ENCODE results near the gene ROBO1. TPM values are rescaled to one million over a fixed set of nuclear protein-coding genes. Genes with fewer than 3 reads are reported as not detected.

The ROBO1 gene
- total and polyA plus RNA-seq, 2 of the 8 experiments (the other 6 are each of a cell fraction or from before 2014, with no cell fraction given), result 51.4 to 91.0 TPM

DNA sequence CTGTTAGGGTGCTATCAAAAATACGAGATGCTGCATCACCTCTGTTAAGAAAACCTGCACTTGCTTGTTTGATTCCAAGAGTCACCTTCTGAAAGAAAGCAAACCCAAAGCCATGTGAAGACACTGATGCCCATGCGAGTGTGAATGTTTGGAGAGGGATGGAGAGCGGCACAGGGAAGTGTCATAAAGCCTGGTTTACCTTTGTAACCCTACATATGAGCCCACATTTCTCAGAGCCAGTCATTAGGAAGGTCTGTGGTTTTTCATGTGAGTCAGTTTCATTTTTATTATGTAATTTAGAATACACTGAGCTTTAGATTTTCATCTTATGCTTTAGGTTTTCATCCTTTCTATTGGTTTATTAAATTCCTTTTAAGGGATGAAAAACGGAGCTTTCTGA is 896.8 kb downstream of the ROBO1 start (continued):
- no peak for TF ChIP-seq BACH1 (IDR thresholded peaks at IDR 0.05; ENCODE audit: low read length)
- TF ChIP-seq TEAD4 (IDR thresholded peaks at IDR 0.05; ENCODE audit: low read depth, low read length), result no peak
- TF ChIP-seq FOSL1 (IDR thresholded peaks at IDR 0.05; ENCODE audit: insufficient read depth, low read depth, low read length), result no peak
- no peak for TF ChIP-seq SP1 (IDR thresholded peaks at IDR 0.05; ENCODE audit: low read depth, low read length)
- TF ChIP-seq, protein P1, sequence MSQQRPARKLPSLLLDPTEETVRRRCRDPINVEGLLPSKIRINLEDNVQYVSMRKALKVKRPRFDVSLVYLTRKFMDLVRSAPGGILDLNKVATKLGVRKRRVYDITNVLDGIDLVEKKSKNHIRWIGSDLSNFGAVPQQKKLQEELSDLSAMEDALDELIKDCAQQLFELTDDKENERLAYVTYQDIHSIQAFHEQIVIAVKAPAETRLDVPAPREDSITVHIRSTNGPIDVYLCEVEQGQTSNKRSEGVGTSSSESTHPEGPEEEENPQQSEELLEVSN (IDR thresholded peaks at IDR 0.05), result no peak
- TF ChIP-seq CBX8 (IDR thresholded peaks at IDR 0.05; ENCODE audit: borderline replicate concordance, low read depth, low read length), result no peak
